Omental fat pad (tissue), 4 donors: ENCODE data around the gene GM2A. TPM values are rescaled to one million over a fixed set of nuclear protein-coding genes. Genes with fewer than 3 reads are reported as not detected.

ENCODE experiments used
- ATAC-seq: fragments of 150-250 bp; one replicate; pipeline ENCODE4 v1.9.1; 2016; ENCODE audit warnings: mild to moderate bottlenecking, moderate library complexity; ENCODE audit not compliant: low FRiP score
- DNase-seq: peaks from one replicate; pipeline ENCODE4 v3.0.0-alpha.2; 2019; ENCODE audit warnings: low spot score
- CTCF ChIP-seq, 3 donors: fragments of 450-650 bp; IDR thresholded peaks; one replicate each; pipeline ENCODE4 v1.5.1; 2016 to 2017; ENCODE audit warnings: antibody characterized with exemption in 3 of 3, mild to moderate bottlenecking in 3 of 3, moderate library complexity in 2 of 3
- total RNA-seq, 4 donors: library from RNA; depleted of rRNA; stranded (reverse); fragments of >200 nt; gene quantifications; one replicate each; pipeline ENCODE4 v1.1.0, GENCODE V29; 2016

GM2A gene
- total RNA-seq, 4 donors from 2014 or later: 26.6 to 62.6 (median 27.9) TPM

DNA sequence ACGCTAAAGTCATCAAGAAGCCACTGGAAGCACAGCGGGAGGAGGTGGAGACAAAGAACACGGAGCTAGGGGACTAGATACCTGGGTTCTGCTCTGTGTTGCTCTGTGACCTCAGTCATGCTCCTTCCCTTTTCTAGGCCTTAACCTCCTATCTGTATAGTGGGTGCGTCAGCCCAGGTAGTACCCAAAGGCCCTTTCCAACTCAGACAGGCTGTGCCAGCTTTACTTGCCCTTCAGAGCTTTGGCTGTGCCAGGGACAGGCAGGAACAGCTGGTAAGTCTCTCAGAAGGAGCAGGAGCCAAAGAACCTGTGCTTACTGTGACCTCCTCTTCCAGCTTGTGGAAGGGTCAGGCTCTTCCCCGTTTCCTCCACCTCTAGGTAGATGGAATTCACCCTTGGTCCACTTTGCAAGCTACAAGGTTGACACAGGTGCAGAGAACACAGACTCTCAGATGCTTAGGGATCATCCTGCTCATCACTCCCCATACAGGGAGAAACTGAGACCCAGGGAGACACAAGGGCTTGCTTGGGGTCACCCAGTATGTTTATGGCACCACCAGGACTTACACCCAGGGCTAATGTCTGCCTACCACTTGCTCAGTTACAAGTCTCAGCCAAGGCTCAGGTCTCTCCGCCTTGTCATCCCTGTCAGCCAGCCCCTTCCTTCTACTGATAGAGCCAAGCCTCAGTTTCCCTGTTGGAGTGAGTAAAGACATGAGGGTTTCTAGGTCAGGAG is 30.8 kb upstream of the GM2A start:
- ATAC-seq: no peak
- TF ChIP-seq CTCF (IDR thresholded peaks at IDR 0.05): no peak
- no peak for DNase-seq

GRCh38 chr5:151222790-151223446 is 30.1 kb upstream of the GM2A start:
- ATAC-seq (peak; percentile 67), DNase-seq (no peak)
- TF ChIP-seq CTCF (IDR thresholded peaks at IDR 0.05): no peak

DNA sequence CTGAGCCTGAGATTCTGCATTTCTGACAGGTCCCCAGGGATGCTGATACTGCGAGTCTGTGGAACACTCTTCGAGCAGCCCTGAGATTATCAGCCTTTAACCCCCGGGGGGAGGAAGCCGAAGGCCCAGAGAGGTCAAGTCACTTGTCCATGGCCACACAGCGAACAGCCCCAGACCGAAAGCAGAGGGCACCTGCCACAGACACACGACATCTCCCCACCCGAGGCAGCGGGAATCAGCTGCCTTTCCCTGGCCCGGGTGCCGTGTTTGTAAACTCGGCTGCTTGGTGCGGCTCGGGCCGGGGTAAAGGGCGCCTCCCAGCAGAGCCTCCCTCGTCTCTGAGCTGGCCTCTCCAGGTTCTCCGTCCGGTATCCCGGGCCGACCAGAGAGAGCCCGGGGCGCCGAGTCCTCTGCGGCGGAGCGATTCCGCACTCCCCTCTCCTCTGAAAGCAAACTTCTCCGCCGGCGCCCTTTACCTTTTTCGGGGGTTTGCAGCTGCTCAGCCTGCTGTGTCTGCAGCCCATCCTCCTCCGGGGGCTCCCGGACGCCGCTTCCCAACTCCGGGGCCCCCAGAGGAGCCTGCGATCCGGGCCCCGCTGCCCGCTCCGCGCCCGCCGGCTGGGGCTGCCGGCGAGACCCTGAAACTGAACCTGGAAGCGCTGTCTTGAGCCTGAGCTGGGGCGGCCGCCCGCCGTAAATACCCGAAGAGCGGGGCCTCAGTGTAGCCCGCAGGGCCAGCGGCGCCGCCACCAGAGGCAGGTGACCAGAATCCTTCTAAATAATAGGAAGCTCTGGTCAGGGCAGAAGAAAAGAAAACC is 29.3 kb upstream of the GM2A start, which contains the start of gene CCDC69:
Gene CCDC69, minus strand, starts transcription at position 646 of the 818 bp plus-strand sequence. Its CDS starts 122 bp downstream, at position 524.
- DNase-seq: no peak
- no peak for TF ChIP-seq CTCF (IDR thresholded peaks at IDR 0.05)
- peak; percentile 67 for ATAC-seq

GRCh38 chr5:151224372-151224771 is 28.6 kb upstream of the GM2A start:
- ATAC-seq (no peak), DNase-seq (no peak)

GRCh38 chr5:151225071-151225470 is 27.9 kb upstream of the GM2A start:
- TF ChIP-seq CTCF (IDR thresholded peaks at IDR 0.05): no peak
- ATAC-seq: no peak
- DNase-seq: no peak

More at GRCh38 chr5:151224372-151224771, 28.6 kb upstream of the GM2A start:
- no peak for TF ChIP-seq CTCF (IDR thresholded peaks at IDR 0.05)

GRCh38 chr5:151225475-151225874 is 27.5 kb upstream of the GM2A start:
- TF ChIP-seq CTCF (IDR thresholded peaks at IDR 0.05): no peak
- DNase-seq (no peak), ATAC-seq (no peak)
